NCI-H1048 (cell line): ENCODE measurements around the gene CEBPG.

Experiments
- DNase-seq: peaks from one replicate; lab custom pipeline; 2025; lab: John Stamatoyannopoulos, UW

The CEBPG gene

GRCh38 chr19:33394723-33395560, 21.4 kb downstream of the CEBPG start:
- DNase-seq: no peak

- DNase-seq: no peak
Observed at GRCh38 chr19:33395561-33396550, 22.3 kb downstream of the CEBPG start.

GRCh38 chr19:33396701-33397535, 23.4 kb downstream of the CEBPG start:
- no peak for DNase-seq

GRCh38 chr19:33397536-33398360, 24.2 kb downstream of the CEBPG start:
- no peak for DNase-seq

- no peak for DNase-seq
Observed at GRCh38 chr19:33398361-33399060, 25.0 kb downstream of the CEBPG start.

- DNase-seq: no peak
Observed at GRCh38 chr19:33399081-33399744, 25.7 kb downstream of the CEBPG start.

GRCh38 chr19:33399745-33400681, 26.5 kb downstream of the CEBPG start:
- DNase-seq: no peak

- no peak for DNase-seq
Observed at GRCh38 chr19:33400856-33401682, 27.6 kb downstream of the CEBPG start.

GRCh38 chr19:33401683-33402420, 28.3 kb downstream of the CEBPG start:
- DNase-seq: no peak

GRCh38 chr19:33402421-33403220, 29.1 kb downstream of the CEBPG start:
- no peak for DNase-seq

- no peak for DNase-seq
Observed at GRCh38 chr19:33403221-33403972, 29.9 kb downstream of the CEBPG start.

GRCh38 chr19:33403973-33404304, 30.4 kb downstream of the CEBPG start:
- no peak for DNase-seq

GRCh38 chr19:33404506-33405253, 31.2 kb downstream of the CEBPG start:
- no peak for DNase-seq

GRCh38 chr19:33405254-33405552, 31.7 kb downstream of the CEBPG start:
- DNase-seq: no peak
